GM19468 (cell line): ENCODE results near the gene DCN.

Experiments
- ATAC-seq: cut with Tn5 transposase; IDR thresholded peaks from one replicate; pipeline ENCODE4 v1.9.1; 2021; ENCODE audit warnings: mild to moderate bottlenecking, moderate library complexity, moderate number of reproducible peaks; ENCODE audit not compliant: unreplicated experiment; ENCODE audit errors: extremely low read depth

The DCN gene

DNA sequence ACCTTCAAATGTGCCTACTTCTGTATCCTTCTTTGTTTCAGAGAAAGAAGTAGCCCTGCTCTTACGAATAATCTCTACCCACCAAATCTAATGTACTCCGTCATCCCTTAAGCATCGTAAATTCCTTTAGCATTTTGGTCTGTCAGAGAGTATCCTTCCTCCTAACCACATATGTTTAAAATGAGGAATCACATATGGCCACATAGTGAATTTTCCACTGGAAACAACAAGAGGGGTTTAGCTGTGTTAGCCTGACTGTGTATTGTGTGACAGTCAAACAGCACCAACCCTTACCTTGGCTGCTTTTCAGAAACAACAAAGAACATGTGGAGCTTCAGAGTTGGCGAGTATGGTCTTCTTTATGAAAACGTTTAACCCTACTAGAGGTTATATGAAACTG lies 76.8 kb downstream of the DCN start:
- no peak for ATAC-seq

DNA sequence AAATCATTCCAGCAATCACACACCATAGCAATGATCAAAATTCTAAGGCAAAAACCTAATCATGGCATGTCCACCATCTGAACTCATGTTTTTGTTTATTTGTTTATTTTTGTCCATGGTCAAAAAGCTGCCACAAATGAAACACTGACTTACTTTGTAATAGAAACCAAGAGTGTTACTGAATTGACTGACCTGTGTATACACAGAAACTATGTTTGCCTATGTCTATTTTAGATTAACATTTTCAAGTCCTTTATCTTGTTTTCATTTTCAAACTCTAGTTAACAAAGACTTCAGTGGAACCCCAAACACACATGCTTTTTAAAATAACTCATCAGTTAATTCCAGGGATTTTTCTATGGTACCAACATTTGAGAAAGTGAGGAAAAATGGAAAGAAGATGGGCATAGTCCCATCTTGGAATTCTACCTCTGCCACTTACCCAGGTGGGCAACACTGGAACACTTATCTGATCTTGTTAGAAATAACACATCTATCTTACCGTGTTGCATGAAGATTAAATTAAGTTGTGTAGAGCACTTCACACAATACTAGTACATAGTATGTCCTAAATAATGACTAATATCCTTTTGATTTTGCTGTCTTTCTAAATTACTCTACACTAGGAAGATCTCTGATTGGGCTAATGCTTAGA lies 77.7 kb downstream of the DCN start:
- ATAC-seq = peak; percentile 76

DNA sequence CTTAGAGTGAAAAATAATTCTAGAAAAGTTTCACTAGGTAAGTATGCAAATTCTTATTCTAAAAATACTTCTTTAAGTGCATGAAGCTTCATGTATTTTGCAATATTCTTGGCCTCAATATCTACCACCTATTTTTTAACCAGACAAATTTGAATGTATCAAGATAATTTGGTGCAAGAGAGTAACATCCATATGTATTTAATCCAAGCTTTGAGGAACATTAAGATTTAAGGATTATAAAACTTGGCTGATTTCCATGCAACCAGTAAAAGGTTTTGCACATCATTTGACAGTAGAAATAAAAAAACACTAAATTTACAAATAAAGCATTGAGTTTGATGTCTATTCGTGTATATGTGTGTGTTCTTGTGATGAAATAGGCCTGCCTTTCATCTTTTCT lies 79.0 kb downstream of the DCN start:
- no peak for ATAC-seq

GRCh38 chr12:91103101-91103500 lies 79.5 kb downstream of the DCN start:
- no peak for ATAC-seq

DNA sequence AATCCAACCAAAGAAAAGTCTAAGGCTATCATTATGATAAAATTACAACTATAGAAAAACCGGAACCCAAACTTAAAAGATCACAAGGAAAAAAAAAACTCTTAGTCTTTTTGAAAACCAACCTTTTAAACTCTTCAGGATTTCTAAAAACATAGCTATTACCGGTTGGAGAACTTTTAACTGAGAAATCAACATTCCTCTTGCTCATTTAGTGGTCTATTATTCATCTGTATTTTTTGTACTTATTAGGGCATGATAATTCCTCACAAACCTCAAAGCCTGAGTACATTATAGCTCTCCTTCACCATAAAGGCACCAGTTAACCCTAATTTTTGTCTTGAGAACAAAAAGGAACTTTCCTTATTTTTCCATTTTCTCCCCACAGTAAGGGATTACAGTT lies 81.7 kb downstream of the DCN start:
- ATAC-seq = no peak

DNA sequence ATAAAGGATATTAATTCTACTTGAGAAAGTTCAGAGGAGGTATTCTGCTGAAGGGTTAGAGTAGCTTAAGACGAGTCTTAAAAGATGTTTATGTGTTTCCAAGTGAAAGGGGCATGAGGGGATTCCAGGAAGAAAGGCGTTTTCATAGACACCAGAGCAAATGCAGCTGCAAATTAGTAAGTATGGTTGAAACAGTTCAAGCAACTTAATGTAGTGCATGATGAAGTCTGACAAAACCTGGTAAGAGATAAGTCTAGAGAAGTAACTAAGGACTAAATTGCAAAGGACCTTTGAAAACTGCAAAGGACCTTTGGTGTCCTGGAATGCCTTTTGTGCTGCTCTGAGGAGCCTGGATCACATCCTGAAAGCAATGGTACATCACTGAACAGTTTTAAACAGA lies 82.8 kb downstream of the DCN start:
- ATAC-seq = no peak

DNA sequence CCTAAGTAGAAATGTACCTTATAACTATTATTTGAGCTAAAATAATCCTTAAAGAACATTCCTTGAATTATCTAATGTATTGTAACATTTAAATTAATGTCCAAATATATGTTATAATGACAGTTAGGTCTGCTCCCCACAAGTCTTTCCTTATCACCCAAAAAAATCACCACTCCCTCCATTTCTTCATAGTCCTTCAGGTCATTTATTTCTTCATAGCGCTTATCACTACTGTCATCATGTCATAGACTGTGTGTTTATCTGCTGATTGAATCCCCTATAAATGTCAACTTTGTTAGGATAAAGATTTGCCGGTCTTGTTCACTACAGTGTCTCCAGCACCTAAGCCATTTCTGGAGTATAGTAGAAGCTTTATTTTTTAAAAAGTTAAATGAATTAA lies 83.3 kb downstream of the DCN start:
- no peak for ATAC-seq

- ATAC-seq = no peak
Measured at GRCh38 chr12:91098941-91099340, 83.7 kb downstream of the DCN start.

GRCh38 chr12:91098461-91098860 lies 84.2 kb downstream of the DCN start:
- ATAC-seq = no peak

GRCh38 chr12:91094957-91095356 lies 87.7 kb downstream of the DCN start:
- ATAC-seq = no peak

GRCh38 chr12:91094032-91094662 lies 88.5 kb downstream of the DCN start:
- ATAC-seq = no peak

DNA sequence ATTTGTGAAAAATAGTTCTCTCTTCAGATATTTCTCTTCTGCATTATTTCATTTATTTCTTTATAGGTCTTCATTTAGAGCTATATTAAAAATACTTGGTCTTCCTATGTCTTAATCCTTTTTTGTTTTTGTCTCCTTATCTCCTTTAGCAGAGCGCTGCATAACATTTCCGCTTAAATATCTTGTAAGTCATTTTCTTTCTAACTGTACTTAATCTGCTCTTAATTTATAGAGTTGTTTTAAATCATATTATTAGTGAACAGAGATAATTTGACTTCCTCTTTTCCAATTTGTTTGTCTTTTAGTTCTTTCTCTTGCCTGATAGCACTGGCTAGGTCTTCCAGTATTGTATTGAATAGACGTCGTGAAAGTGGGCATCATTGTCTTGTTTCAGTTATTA lies 89.3 kb downstream of the DCN start:
- ATAC-seq = no peak

- no peak for ATAC-seq
Measured at GRCh38 chr12:91091916-91092715, 90.5 kb downstream of the DCN start.
